GM13976 (cell line): Measurements from ENCODE around the gene FMO3.

Experiments used
- DNase-seq: peaks from one replicate; pipeline ENCODE4 v3.0.0; 2012; ENCODE audit warnings: low spot score
- in situ Hi-C: fragments of 300-500 bp; cut with MboI; formaldehyde crosslinking; loops from one replicate; pipeline ENCODE4 v1.12.0; 2022; ENCODE audit warnings: low sequenced_read_pairs, mixed read lengths, inconsistent platforms; ENCODE audit not compliant: unreplicated experiment
- TF ChIP-seq, protein P1 (sequence below): IDR thresholded peaks from 2 replicates; pipeline ENCODE4 v1.5.1; 2012; ENCODE audit warnings: borderline replicate concordance, mild to moderate bottlenecking; ENCODE audit not compliant: insufficient read depth; ENCODE audit errors: extremely low read depth, missing control alignments, control extremely low read depth

Gene FMO3

DNA sequence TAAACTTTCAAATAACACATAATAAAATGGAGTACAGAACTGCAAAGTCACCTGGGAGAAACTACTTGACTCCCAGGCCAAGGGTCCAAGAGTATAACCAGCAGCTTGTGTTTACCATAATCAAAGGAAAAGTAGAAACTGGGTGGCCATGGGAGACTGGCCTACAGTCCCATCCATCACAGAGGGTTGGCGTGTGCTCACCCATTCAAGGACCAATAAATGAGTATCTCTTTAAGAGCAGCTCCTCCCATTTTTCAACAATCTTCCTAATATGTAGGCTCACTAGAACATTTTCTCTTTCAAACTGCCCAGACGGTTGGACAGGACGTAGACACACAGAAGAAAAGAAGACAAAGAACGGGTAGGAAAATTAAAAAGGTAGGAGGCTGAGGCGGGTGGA, at the start of gene FMO3:
Gene FMO3, plus strand, starts transcription at position 302 of the 400 bp plus-strand sequence. CDS start 1,754 bp downstream, outside the sequence.
- TF ChIP-seq, protein P1, sequence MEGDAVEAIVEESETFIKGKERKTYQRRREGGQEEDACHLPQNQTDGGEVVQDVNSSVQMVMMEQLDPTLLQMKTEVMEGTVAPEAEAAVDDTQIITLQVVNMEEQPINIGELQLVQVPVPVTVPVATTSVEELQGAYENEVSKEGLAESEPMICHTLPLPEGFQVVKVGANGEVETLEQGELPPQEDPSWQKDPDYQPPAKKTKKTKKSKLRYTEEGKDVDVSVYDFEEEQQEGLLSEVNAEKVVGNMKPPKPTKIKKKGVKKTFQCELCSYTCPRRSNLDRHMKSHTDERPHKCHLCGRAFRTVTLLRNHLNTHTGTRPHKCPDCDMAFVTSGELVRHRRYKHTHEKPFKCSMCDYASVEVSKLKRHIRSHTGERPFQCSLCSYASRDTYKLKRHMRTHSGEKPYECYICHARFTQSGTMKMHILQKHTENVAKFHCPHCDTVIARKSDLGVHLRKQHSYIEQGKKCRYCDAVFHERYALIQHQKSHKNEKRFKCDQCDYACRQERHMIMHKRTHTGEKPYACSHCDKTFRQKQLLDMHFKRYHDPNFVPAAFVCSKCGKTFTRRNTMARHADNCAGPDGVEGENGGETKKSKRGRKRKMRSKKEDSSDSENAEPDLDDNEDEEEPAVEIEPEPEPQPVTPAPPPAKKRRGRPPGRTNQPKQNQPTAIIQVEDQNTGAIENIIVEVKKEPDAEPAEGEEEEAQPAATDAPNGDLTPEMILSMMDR: no peak
- in situ Hi-C loops: no loop called here
- no peak for DNase-seq

DNA sequence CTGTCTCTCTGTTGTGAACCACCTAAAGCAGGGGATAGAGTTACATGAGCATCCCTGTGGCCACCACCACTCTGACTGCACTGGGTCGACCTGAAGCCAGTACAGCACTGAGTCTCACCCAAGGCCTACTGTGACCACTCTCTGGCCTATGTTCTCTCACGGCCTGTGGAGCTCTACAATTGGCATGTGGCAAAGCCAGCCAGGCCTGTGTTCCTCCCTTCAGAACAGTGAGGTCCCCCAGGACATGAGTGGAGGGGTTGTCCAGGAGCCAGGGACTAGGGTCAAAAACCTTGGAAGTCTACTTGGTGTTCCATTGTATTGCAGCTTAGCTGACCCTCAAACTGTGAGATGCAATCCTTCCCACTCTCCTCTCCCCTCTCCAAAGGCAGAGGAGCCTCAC, 42.7 kb upstream of the FMO3 start:
- no peak for DNase-seq
- TF ChIP-seq, protein P1: no peak
- in situ Hi-C loops: no loop called here

DNA sequence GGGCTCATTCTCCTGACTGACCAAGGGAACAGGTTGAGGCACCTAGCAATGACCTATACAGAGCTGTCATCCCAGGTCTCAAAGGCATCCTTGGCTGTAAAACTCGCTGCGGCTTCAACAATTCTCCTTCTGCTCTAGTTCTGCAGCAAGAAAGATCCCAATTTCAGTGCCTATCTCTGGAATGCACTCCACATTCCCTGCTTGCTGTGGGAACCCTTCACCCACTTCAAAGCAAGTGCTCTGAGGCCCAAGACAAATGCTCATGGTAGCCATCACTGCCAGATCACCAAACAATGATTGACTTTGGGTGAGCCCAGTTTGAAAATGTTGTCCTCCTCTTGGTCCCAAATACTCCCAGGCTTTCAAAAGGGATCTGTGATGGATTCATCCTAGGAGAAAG, 37.7 kb upstream of the FMO3 start:
- TF ChIP-seq, protein P1: no peak
- DNase-seq: no peak
- in situ Hi-C loops: no loop called here

DNA sequence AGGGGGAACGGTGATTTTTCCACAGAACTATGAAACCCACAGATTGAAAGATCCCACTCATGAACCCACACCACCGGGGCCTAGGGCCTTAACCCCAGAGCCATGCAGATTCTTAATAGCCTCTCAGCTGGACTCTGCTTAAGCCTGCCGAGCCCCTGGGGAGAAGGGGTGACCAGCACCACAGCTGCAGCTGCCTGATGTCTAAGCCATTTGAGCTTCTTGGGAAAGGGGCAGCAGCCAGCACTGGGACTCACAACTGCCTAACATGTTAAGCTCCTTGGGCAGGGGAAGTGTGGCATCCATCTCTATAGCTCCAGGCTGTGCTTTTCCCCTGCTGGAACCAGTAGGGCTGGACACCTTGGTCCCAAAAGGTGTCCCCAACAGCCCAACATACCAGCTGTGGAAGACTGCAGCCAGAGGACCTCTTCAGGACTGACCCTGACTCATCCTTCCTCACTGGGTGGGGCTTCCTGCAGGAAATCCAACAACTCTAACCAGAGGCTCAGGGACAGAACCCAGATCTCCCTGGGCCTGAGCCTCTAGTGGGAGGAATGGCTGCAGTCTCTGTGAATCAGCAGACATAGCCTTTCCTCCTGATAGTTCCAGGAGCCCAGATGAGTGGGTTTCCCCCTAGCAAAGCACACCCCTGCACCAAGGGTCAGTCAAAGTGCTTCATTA, 34.6 kb upstream of the FMO3 start:
- no peak for DNase-seq
- in situ Hi-C loops: no loop called here
- TF ChIP-seq, protein P1: no peak

DNA sequence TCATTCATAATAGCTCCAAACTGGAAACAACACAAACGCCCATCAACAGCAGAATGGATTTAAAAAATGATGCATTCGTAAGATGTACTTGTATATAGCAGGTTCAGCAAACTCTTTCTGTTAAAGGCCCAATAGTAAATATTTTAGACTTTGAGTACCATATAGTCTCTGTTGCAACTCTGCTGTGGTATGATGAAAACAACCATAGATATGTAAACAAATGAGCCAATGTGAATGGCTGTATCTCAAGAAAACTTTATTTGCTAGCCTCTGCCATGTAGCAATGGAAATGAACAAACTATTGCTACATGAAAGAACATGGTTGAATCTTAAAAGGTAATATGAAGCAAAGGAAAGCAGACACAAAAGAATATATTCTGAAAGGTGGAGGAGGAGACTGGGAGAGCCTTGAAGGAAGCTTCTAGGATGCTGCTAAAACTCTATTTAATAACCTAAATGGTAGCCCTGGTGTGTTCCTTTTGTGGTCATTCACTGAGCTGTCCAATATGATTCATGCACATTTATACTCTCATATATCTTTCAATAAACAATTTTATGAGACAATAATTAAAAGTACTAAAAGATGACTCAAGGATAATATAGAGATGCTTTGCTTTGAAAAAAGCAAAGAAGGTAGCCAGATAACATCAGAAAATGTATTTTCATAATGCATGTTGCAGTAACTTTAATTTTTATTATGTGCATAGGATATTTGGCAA, 29.1 kb upstream of the FMO3 start:
- in situ Hi-C loops: no loop called here
- DNase-seq: no peak

DNA sequence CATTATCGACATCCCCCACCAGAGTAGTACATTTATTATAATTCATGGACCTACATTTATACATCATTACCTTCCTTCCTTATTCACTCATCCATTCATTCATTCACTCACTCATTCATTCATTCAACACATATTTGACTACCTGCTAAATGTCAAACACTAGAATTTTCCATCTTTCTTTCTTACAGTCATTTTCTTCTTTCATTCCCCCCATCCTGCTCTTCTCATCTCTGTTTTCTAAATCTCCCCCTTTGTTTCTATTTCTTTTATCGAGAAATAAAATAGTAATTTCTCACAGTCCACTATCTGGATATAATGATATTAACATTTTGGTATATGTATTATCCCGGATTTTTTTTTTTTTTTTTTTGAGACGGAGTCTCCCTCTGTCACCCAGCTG, 27.8 kb upstream of the FMO3 start:
- in situ Hi-C loops: no loop called here
- TF ChIP-seq, protein P1: no peak

More for the DNA sequence above, 29.1 kb upstream of the FMO3 start:
- TF ChIP-seq, protein P1: no peak

More for the DNA sequence above, 27.8 kb upstream of the FMO3 start:
- DNase-seq: no peak
